Measurements from ENCODE around the gene VEGFA.

VEGFA gene

DNA sequence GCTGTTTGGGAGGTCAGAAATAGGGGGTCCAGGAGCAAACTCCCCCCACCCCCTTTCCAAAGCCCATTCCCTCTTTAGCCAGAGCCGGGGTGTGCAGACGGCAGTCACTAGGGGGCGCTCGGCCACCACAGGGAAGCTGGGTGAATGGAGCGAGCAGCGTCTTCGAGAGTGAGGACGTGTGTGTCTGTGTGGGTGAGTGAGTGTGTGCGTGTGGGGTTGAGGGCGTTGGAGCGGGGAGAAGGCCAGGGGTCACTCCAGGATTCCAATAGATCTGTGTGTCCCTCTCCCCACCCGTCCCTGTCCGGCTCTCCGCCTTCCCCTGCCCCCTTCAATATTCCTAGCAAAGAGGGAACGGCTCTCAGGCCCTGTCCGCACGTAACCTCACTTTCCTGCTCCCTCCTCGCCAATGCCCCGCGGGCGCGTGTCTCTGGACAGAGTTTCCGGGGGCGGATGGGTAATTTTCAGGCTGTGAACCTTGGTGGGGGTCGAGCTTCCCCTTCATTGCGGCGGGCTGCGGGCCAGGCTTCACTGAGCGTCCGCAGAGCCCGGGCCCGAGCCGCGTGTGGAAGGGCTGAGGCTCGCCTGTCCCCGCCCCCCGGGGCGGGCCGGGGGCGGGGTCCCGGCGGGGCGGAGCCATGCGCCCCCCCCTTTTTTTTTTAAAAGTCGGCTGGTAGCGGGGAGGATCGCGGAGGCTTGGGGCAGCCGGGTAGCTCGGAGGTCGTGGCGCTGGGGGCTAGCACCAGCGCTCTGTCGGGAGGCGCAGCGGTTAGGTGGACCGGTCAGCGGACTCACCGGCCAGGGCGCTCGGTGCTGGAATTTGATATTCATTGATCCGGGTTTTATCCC is at the start of gene VEGFA:
Gene VEGFA (plus strand): TSS at position 686 of the 846 bp plus-strand sequence.
- DNase-seq (ENCODE audit: low spot score) = peak; percentile 87

DNA sequence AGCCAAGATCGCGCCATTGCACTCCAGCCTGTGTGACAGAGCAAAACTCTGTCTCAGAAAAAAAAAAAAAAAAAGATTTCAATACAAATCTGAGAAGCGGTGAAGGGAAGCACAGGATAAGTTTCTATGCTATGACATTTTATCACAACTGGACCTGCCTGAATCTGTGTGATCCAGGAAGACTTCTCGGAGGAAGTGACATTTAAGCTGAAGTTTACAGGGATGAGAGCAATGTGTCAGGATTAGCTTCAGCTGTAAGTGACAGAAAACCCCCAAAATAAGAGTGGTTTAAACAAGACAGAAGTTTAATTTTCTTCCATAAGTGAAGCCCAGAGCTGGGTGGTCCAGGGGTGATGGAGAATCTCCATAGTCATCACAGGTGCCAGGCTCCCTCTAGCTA is 49.0 kb upstream of the VEGFA start:
- DNase-seq (ENCODE audit: low spot score) = no peak

DNA sequence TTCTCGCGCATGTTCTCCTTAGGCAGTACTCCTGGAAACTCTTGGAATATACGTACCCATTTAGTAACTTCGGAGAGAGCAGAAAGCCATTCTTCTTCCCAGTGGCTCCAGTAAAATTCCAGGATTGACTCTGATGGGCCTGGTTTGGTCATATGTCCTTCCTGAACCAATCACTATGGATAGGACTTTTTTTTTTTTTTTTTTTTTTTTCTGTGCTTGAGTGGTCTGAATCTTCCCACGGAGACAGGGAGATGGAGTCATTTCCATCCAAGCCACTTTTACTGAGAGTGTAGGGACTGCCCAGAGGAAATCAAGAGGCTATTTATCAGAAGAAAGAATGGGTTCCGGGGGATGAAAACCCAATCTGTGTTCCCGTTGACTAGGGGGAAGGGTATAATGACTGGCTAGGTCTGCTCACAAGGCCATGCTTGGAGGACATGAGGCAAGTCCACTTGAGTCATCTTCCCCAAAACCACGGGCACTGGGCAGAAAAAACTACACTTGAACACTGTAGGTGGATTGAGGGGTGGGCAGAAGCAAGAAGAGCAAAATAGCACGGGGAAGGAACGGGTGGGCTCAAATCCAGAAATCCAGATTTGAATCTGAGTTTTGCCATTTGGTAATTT is 47.0 kb upstream of the VEGFA start:
- DNase-seq (ENCODE audit: low spot score) = no peak

DNA sequence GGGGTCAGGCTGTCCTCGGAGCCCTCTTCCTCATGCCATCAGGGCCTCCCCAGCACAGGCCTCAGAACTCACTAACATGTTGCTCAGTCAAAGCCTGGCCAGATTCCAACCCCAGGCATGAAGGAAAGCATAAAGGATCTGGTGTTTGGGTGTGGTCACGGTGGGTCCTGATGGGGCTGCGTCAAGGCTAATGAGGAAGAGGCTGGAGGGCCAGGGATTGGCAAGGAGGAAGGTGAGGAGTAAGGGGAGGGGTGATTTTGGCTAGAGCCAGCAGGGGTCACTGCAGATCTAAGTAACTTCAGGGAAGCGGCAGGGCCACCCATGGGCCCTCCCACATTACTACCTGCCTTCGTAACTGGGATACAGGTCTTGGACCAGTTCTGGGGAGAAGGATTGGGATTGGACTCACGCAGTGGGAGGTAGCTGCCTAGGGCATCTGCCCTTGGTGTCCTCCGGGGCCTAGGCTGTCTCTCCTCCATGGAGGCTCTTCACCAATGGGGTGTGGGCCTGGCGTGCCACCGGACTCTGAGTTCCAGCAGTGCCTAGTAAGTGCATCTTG is 46.2 kb upstream of the VEGFA start:
- DNase-seq (ENCODE audit: low spot score) = peak; percentile 68

DNA sequence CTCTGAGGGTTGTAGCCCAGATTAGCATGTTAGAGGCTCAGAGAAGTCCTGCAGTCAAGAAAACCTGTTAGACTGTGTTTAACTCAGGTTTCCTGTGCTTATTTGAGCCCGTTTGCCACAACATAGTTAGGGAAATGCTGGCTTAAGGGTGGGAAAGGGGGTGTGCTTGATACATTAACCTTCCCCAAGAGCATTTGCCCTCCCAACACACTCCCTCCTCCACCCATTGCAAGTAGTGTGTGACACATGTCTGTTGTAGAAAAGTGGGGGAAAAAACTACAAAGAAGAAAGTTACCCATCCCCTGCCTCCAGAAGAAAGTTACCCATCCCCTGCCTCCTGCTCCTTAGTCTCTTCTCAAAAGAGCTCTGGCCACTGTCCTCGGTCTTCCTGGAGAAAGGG is 45.7 kb upstream of the VEGFA start:
- no peak for DNase-seq (ENCODE audit: low spot score)

DNA sequence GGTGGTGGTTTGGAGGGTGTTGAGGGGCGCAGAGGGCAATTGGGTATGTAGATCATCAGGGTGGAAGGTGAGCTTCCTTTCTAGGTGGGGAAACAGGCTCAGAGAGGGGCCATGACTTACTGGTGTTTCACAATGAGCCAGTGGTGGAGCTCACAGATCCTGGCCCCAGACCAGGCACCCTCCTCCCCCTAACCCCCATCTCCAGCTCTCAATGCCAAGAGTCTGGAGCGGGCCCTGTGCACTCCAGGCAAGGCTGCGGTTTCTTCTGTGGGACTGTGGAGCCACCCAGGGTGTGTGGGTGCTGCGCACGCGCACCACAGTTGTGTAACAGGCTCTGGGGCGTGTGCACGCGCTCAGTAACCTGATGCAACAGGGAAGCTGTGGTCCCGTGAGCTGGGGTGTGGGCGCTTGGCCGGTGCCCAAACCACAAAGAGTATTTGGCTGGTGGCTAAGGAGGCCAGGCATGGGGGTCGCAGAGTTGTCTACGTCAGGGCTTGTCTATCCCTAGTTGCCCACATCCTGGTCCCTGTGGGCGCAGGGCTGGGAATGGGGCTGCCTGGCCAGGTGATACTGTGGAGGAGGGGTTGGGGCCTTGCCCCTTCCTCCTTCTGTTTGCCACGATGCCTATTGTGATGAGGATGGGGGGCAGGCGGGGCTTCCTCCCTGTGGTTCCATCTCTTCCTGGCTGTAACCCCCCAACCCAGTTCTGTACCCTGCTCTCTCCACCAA is 44.9 kb upstream of the VEGFA start:
- DNase-seq (ENCODE audit: low spot score) = no peak

DNA sequence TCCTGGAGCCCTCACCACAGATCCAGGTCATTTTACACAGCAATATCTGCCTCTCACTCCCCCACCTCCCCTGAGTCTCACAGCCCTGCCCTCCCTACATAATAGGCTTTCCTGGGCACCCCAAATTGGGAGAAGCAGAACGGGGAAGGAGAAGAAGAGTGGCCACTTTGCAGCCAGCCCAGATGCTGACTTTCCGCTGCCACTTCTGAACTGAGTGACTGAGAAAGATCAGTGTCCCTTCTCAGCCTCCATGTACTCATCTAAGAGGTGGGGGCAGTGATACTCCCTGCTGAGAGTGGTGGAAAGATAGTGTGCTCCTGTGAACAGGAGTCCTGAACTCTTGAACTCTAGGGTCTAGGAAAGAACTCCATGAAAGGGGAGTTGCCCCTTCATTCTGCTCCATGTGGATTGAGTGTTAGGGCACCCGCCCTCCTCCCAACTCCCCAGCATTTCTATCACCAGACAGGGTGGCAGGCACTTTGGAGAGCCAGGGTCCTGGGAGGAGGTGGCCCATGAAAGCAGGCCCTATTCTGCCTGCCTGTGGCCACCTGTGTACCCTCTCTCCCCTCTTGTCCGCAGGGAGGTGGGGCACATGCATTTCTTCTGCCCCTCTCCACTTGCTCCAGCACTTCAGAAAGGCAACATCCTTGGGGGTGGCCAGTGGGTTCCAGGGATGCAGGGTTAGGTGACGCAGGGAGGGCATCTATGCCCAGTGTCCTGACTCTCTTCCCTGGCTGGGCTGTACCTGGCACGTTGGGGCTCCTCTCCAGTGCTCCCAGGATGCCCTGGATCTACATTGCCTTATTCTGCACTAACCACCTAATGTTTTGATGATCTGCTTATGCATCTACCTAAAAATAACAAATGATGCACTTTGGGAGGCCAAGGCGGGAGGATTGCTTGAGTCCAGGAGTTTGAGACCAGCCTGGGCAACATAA is 44.1 kb upstream of the VEGFA start:
- no peak for DNase-seq (ENCODE audit: low spot score)

DNA sequence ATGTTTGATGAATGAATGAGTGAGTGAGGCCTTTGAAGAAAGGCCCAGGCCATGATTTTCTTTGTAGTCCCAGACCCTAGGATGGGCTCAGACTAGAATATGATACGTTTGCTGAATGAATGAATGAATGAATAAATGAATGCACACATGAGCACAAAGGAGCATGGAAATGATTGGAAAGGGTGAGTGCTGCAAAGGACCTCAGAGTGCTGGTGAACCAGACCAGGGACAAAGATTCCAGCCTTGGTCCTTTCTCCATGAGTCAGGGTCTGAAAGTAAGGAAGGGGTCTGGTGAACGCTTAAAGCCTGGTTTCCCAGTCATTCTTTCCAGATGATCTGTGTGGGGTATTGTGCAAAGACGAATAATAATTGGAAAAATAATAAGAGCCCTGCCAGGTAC is 42.4 kb upstream of the VEGFA start:
- no peak for DNase-seq (ENCODE audit: low spot score)

DNA sequence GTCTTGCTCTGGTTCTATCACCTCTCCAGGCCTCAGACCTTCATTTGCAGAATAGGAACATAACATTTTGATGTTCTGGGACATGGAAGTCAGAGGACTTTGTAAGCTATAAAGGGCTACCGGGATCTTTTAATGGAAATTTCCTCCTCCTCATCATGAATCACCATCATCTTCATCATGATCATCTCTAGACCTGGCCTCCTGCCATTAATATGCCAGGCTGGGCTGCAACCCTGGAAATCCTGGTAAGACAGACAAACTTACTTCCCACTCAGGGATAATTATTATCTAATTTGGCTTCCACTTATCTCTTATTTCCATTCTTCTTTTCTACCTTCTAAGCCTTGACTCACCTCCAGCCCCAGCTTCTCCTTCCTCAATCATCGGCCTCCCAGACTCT is 41.4 kb upstream of the VEGFA start:
- DNase-seq (ENCODE audit: low spot score) = no peak

DNA sequence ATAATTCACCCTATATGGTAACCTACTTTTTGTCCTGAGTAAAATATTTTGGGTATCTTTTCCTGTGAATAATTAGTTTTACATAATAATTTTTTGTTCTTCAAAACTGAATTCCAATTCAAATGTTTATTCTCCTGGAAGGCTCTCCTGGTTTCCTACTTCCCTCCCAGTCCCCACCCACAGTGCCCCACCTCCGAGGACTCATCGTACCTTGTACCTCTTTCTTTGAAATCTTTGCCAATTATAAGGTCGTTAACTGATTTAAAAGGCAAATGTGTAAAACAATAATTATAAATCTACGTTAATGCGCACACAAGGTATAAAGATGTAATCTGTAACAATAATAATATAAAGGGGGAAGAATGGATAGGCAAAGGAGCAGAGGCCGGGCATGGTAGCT is 40.5 kb upstream of the VEGFA start:
- DNase-seq (ENCODE audit: low spot score) = no peak

DNA sequence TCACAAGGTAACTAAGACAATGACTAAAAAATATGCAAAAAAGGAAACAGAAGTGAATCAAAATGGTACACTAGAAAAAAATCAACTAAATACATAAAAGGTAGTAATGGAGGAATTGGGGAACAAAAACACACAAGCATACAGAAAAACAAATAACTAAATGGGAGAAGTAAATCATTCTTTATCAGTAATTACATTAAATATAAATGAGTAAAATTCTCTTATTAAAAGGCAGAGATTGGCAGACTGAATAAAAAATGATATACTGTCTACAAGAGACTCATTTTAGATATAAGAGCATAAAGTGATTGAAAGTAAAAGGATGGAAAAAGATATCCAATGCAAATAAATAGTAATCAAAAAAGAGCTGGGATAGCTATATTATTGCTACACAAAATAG is 39.4 kb upstream of the VEGFA start:
- no peak for DNase-seq (ENCODE audit: low spot score)

DNA sequence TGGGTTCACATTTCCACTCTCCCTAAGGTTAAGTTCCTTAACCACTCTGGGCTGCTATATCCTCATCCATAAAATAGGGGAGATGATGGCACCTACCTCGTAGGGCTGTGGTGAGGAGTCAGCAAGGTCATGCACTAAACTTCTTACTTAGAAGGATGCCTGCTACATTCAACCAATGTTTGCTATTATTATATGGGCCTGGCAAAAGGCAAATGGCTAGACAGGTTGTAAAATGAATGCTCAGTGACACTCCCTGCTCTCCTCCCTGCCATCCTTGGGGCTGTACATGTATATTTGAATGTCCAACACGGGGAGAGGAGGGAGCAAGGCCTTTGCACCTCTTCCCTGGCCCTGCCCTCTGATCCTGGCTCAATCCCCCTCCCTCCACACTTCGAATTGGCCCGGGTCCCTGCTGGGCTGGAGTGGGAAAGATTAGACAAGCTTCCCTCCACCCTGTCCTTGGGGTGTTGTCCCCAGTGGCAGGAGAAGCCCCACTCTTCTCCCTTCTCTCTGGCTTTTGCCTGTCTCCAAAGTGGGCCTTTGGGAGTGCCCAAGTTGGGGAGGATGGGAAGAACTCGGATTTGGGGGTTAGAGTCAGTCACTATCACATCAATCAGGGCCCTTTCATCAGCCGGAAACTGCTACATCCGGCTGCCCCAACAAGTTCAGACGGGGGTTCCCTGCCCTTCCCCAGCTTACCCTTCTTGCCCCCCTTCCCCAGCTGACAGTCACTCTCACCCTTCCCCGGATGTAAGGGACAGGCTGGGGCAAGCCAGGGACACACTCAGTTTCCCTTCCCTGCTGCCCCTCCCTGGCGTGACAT is 36.3 kb upstream of the VEGFA start:
- DNase-seq (ENCODE audit: low spot score) = no peak

DNA sequence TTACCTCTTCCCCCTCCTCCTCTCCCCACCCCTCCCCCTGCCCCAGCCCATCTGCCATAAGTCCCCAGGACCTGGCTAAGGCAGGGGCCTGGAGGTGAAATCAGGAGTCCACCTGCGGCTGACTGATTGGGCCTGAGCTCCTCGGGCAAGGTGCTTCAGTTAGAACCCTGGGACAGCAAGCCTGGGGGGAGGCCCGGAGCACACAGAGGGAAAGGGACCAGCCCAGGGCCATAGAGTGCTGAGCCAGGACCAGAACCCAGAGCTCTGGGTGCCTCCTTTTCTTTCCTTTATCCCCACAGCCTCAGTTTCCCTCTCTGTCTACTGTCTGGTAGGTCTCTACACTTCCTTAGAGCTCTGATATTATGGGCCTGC is 35.7 kb upstream of the VEGFA start:
- no peak for DNase-seq (ENCODE audit: low spot score)

DNA sequence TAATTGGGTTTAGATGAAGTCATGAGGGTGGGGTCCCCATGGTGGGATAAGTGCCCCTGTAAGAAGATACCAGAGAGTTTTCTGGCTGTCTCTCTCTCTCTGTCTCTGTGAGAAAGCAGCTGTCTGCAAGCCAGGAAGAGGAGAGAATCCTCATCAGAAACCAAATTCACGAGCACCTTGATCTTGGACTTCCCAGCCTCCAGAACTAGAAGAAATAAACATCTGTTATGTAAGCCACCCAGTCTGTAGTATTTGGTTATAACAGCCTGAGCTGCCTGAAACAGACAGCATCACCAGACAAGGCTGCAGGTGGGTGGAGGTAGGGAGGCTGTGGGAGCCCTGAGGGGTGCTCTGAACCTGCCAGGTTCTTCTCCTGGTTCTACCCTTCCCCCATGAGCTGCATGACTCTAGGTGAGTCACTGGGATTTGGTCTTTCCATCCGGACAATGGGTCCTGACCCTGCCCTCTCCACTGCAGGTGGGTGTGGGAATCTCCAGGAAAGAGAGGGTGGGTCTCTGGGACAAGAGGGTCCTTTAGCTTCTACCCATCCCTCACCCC is 34.3 kb upstream of the VEGFA start:
- no peak for DNase-seq (ENCODE audit: low spot score)

DNA sequence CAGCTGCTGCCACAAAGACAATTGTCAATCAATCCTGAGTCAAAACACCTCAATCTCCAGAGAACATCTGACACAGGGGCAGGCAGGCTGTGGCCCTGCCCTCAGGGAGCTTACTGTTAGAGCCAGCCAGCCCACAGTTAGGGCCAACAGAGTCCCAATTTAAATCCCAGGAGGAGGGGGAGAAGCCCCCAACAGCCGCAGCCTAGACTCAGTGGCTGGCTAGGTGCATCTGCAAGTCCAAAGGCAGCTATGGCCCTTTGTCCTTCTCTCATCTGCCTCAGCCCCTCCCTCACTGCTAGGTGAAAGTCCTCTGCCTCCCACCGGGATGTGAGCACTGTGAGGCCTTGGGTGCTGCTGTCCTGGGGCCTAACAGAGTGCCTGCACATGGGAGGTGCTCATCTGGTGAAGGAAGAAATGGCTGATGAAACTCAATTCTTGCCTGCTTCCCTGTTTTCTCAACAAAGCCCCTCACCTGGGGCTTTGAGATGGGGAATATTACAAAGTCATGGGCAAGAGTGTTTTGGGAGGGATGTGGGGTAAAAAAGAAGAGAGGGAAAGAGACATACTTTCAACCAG is 33.7 kb upstream of the VEGFA start:
- DNase-seq (ENCODE audit: low spot score) = no peak

DNA sequence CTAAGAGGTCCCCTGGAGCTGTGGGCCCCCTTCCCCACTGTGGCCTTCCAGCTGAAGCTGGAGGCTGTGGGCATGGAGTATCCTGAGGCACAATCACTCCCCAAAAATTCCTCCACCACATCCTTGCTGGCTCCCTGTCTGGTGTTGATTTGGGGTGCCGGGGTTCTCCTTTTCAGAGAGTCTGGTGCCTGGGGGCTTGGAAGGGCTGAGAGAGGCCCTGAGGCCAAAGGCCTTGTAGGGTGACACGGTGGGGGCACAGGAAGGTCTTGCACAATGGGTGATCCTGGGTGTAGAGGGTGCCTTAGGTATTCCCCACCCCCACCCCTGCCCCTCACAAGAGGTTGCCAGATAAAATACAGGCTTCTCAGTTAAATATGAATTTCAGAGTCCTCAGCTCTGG is 33.2 kb upstream of the VEGFA start:
- DNase-seq (ENCODE audit: low spot score) = no peak

DNA sequence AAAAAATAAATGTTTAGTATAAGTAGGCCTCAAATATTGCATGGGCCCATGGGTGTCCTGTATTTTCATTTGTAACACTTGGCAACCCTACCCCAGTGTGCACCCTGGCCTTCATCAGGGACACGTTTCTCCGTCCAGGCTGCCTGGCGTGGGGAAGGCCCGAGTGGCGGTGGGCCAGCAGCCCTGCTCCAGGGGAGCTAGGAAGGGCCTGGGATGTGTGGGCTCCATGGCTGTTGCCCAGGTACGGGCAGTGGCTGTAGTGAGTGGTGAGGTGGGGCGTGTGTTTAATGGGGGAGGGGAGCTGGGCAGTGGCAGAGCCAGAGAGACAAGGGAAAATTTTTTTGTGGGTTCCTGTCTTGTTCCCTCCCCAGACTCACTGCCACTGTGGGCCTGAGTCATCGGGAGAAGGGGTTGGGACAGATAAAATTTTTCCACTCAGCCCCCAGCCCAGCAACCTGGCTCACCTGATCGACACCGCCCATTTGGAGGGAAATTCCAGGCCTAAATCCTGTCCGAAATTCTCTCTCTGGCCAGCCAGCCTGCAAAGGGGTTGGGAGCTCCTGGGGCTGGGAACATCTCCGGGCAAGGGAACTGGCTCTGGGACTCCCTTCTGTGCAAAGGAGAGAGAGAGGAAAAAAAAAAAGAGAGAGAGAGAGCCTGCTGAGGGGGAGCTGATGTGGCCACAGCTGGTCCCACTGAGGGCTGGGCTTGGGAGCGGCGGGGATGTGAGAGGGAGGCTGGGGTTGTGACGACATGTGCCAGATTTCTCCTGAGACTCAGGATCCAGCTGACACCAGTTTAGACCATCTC is 32.5 kb upstream of the VEGFA start:
- no peak for DNase-seq (ENCODE audit: low spot score)

DNA sequence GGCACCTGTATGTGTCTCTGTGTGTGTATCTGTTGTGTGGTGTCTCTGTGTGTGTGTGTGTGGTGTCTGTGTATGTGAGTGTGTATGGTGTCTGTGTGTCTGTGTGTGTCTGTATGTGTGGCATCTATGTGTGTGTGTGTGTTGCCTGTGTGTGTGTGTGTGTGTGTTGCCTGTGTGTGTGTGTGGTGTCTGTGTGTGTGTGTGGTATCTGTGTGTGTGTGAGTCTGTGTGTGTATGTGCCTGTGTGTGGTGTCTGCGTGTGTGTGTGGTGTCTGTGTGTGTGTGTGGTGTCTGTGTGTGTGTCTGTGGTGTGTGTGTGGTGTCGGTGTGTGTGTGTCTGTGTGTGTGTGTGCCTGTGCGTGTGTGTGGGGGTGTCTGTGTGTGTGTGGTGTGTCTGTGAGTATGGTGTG is 31.7 kb upstream of the VEGFA start:
- DNase-seq (ENCODE audit: low spot score) = no peak

Measured in HuH-7.5 (cell line).